ENCODE data around the gene FRYL.

DNA sequence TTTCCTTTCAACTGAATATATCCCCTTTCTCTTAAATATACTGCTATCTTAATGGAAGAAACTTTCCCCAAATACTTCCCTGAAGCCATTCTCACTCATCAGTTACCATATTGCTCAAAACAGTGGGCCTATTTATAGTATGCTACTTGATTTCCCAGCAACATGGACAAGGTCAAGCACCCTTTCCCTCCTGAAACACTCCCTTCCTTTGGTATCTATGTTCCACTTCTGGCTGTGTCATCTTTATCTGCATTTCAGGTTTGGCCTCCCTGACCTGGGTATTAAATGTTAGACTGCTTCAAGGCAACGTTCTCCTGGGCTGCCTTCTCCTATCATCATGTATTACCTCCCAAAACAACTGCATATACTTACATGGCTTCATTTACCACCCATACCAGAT, 188.7 kb downstream of the FRYL start:
- TF ChIP-seq, protein P1, sequence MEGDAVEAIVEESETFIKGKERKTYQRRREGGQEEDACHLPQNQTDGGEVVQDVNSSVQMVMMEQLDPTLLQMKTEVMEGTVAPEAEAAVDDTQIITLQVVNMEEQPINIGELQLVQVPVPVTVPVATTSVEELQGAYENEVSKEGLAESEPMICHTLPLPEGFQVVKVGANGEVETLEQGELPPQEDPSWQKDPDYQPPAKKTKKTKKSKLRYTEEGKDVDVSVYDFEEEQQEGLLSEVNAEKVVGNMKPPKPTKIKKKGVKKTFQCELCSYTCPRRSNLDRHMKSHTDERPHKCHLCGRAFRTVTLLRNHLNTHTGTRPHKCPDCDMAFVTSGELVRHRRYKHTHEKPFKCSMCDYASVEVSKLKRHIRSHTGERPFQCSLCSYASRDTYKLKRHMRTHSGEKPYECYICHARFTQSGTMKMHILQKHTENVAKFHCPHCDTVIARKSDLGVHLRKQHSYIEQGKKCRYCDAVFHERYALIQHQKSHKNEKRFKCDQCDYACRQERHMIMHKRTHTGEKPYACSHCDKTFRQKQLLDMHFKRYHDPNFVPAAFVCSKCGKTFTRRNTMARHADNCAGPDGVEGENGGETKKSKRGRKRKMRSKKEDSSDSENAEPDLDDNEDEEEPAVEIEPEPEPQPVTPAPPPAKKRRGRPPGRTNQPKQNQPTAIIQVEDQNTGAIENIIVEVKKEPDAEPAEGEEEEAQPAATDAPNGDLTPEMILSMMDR (IDR thresholded peaks at IDR 0.05; ENCODE audit: low read length) = no peak
- TF ChIP-seq EZH2 (IDR thresholded peaks at IDR 0.05; ENCODE audit: borderline replicate concordance, low read length) = no peak

Data from OCI-LY1 (cell line).